Testis (tissue), 2 donors: Measurements from ENCODE around the gene PRR18.

ENCODE experiments used
- POLR2A ChIP-seq: fragments of 450-650 bp; IDR thresholded peaks from one replicate; pipeline ENCODE4 v1.6.1; 2017; ENCODE audit warnings: antibody characterized with exemption, mild to moderate bottlenecking, moderate library complexity
- TF ChIP-seq, protein P1 (sequence below), 3 experiments: fragments of 450-650 bp in 2 of 3; fragments of 200-600 bp in 1 of 3; sonication (generic) in 1 of 3; IDR thresholded peaks; one replicate each; pipeline ENCODE4 v1.5.1; 2016 to 2019; ENCODE audit warnings: antibody characterized with exemption in 3 of 3, mild to moderate bottlenecking in 2 of 3, moderate library complexity in 1 of 3

GRCh38 chr6:166348305-166348949 is 40.2 kb upstream of the PRR18 start:
- TF ChIP-seq, protein P1, sequence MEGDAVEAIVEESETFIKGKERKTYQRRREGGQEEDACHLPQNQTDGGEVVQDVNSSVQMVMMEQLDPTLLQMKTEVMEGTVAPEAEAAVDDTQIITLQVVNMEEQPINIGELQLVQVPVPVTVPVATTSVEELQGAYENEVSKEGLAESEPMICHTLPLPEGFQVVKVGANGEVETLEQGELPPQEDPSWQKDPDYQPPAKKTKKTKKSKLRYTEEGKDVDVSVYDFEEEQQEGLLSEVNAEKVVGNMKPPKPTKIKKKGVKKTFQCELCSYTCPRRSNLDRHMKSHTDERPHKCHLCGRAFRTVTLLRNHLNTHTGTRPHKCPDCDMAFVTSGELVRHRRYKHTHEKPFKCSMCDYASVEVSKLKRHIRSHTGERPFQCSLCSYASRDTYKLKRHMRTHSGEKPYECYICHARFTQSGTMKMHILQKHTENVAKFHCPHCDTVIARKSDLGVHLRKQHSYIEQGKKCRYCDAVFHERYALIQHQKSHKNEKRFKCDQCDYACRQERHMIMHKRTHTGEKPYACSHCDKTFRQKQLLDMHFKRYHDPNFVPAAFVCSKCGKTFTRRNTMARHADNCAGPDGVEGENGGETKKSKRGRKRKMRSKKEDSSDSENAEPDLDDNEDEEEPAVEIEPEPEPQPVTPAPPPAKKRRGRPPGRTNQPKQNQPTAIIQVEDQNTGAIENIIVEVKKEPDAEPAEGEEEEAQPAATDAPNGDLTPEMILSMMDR (IDR thresholded peaks at IDR 0.05): no peak
- no peak for TF ChIP-seq POLR2A
